Activated T-cell treated with anti-CD3 and anti-CD28 coated beads, Interleukin-2, amount 50 U/mL, for 24 hours (primary cell): ENCODE measurements around the gene SHISA7.

ENCODE experiments used
- DNase-seq: peaks from one replicate; pipeline ENCODE4 v3.0.0-alpha.2; 2020
- H3K27ac Mint-ChIP-seq: 2 replicates; pipeline ENCODE4 v1.8.0; 2020; ENCODE audit warnings: mild to moderate bottlenecking, mixed read lengths
- H3K27me3 Mint-ChIP-seq: 2 replicates; pipeline ENCODE4 v1.8.0; 2020; ENCODE audit warnings: mixed read lengths
- H3K36me3 Mint-ChIP-seq: 2 replicates; pipeline ENCODE4 v1.8.0; 2020; ENCODE audit warnings: low read depth, mixed read lengths
- H3K4me1 Mint-ChIP-seq: 2 replicates; pipeline ENCODE4 v1.8.0; 2020; ENCODE audit warnings: low read depth, mixed read lengths
- H3K4me3 Mint-ChIP-seq: 2 replicates; pipeline ENCODE4 v1.8.0; 2020; ENCODE audit warnings: mild to moderate bottlenecking, moderate library complexity, mixed read lengths
- H3K9me3 Mint-ChIP-seq: 2 replicates; pipeline ENCODE4 v1.8.0; 2020; ENCODE audit warnings: mixed read lengths

Gene SHISA7

GRCh38 chr19:55461259-55461973 is 18.3 kb upstream of the SHISA7 start, which contains the start of gene ISOC2:
Gene ISOC2, minus strand, starts transcription at chr19:55461642. Its CDS starts 5,156 bp downstream, at chr19:55456486.
- Mint-ChIP-seq H3K27ac (peak within 1 kb of the TSS; percentile 92), H3K27me3 (no peaks in the 10 kb centered on the region)

GRCh38 chr19:55460670-55461258 is 17.7 kb upstream of the SHISA7 start:
- Mint-ChIP-seq H3K36me3 (peaks cover 5% of the 10 kb centered on the region), H3K9me3 (no peaks in the 10 kb centered on the region), H3K4me1 (peaks cover 22% of the 10 kb centered on the region), H3K4me3 (peak overlapping the region; percentile 83), H3K27me3 (no peaks in the 10 kb centered on the region), H3K27ac (peak overlapping the region; percentile 92)
- DNase-seq = peak; percentile 63

More at GRCh38 chr19:55461259-55461973, 18.3 kb upstream of the SHISA7 start, which contains the start of gene ISOC2:
- peak within 1 kb of the TSS; percentile 83 for H3K4me3 Mint-ChIP-seq
- H3K4me1 Mint-ChIP-seq = peaks cover 22% of the 10 kb centered on the region
- H3K9me3 Mint-ChIP-seq = no peaks in the 10 kb centered on the region
- H3K36me3 Mint-ChIP-seq = peaks cover 2% of the 10 kb centered on the region
- DNase-seq = peak; percentile 100

GRCh38 chr19:55459950-55460657 is 17.0 kb upstream of the SHISA7 start:
- Mint-ChIP-seq H3K4me1 (peaks cover 22% of the 10 kb centered on the region), H3K27ac (peak overlapping the region; percentile 92)

GRCh38 chr19:55459551-55459949 is 16.4 kb upstream of the SHISA7 start:
- Mint-ChIP-seq H3K36me3 (peaks cover 15% of the 10 kb centered on the region), H3K27ac (no peak overlapping the region), H3K9me3 (no peaks in the 10 kb centered on the region), H3K4me3 (no peak overlapping the region), H3K27me3 (no peaks in the 10 kb centered on the region), H3K4me1 (peaks cover 22% of the 10 kb centered on the region)
- no peak for DNase-seq

More at GRCh38 chr19:55459950-55460657, 17.0 kb upstream of the SHISA7 start:
- peak overlapping the region; percentile 83 for H3K4me3 Mint-ChIP-seq
- H3K9me3 Mint-ChIP-seq = no peaks in the 10 kb centered on the region
- H3K36me3 Mint-ChIP-seq = peaks cover 12% of the 10 kb centered on the region
- no peak for DNase-seq
- no peaks in the 10 kb centered on the region for H3K27me3 Mint-ChIP-seq

- H3K27me3 Mint-ChIP-seq = peaks cover 12% of the 10 kb centered on the region
- no peak overlapping the region for H3K27ac Mint-ChIP-seq
- no peaks in the 10 kb centered on the region for H3K9me3 Mint-ChIP-seq
- no peak for DNase-seq
- no peak overlapping the region for H3K4me3 Mint-ChIP-seq
- H3K36me3 Mint-ChIP-seq = peaks cover 25% of the 10 kb centered on the region
- H3K4me1 Mint-ChIP-seq = peaks cover 26% of the 10 kb centered on the region
Observed at GRCh38 chr19:55457683-55458457, 14.8 kb upstream of the SHISA7 start.

GRCh38 chr19:55456347-55456746 is 13.2 kb upstream of the SHISA7 start:
- DNase-seq = no peak
- Mint-ChIP-seq H3K4me1 (peaks cover 22% of the 10 kb centered on the region), H3K4me3 (no peak overlapping the region), H3K27ac (no peak overlapping the region), H3K27me3 (peaks cover 20% of the 10 kb centered on the region), H3K9me3 (no peaks in the 10 kb centered on the region), H3K36me3 (peaks cover 25% of the 10 kb centered on the region)

GRCh38 chr19:55455576-55456235 is 12.6 kb upstream of the SHISA7 start:
- peaks cover 24% of the 10 kb centered on the region for H3K27me3 Mint-ChIP-seq

GRCh38 chr19:55454787-55455243 is 11.7 kb upstream of the SHISA7 start:
- H3K4me1 Mint-ChIP-seq = peaks cover 10% of the 10 kb centered on the region
- no peak overlapping the region for H3K4me3 Mint-ChIP-seq
- H3K27ac Mint-ChIP-seq = no peak overlapping the region
- peaks cover 25% of the 10 kb centered on the region for H3K36me3 Mint-ChIP-seq
- H3K9me3 Mint-ChIP-seq = no peaks in the 10 kb centered on the region
- DNase-seq = peak; percentile 61
- peaks cover 27% of the 10 kb centered on the region for H3K27me3 Mint-ChIP-seq

More at GRCh38 chr19:55455576-55456235, 12.6 kb upstream of the SHISA7 start:
- Mint-ChIP-seq H3K4me1 (peaks cover 18% of the 10 kb centered on the region), H3K27ac (no peak overlapping the region), H3K36me3 (peaks cover 25% of the 10 kb centered on the region), H3K9me3 (no peaks in the 10 kb centered on the region), H3K4me3 (no peak overlapping the region)
- no peak for DNase-seq

- DNase-seq = no peak
- Mint-ChIP-seq H3K27ac (no peak overlapping the region), H3K36me3 (peaks cover 25% of the 10 kb centered on the region), H3K4me1 (peaks cover 10% of the 10 kb centered on the region), H3K4me3 (no peak overlapping the region), H3K27me3 (peaks cover 27% of the 10 kb centered on the region), H3K9me3 (no peaks in the 10 kb centered on the region)
Observed at GRCh38 chr19:55453511-55454260, 10.6 kb upstream of the SHISA7 start.

- H3K4me1 Mint-ChIP-seq = peaks cover 10% of the 10 kb centered on the region
- peak; percentile 58 for DNase-seq
- no peaks in the 10 kb centered on the region for H3K9me3 Mint-ChIP-seq
- peaks cover 25% of the 10 kb centered on the region for H3K36me3 Mint-ChIP-seq
- H3K27ac Mint-ChIP-seq = no peak overlapping the region
- peaks cover 27% of the 10 kb centered on the region for H3K27me3 Mint-ChIP-seq
- peak overlapping the region; percentile 20 for H3K4me3 Mint-ChIP-seq
Observed at GRCh38 chr19:55452749-55453346, 9.7 kb upstream of the SHISA7 start.

- Mint-ChIP-seq H3K4me1 (peaks cover 10% of the 10 kb centered on the region), H3K27me3 (peaks cover 27% of the 10 kb centered on the region), H3K9me3 (no peaks in the 10 kb centered on the region), H3K27ac (no peak overlapping the region), H3K4me3 (peak overlapping the region; percentile 3), H3K36me3 (peaks cover 25% of the 10 kb centered on the region)
- no peak for DNase-seq
Observed at GRCh38 chr19:55451965-55452748, 9.1 kb upstream of the SHISA7 start.

GRCh38 chr19:55451163-55451964 is 8.3 kb upstream of the SHISA7 start:
- Mint-ChIP-seq H3K4me1 (peaks cover 10% of the 10 kb centered on the region), H3K27ac (no peak overlapping the region), H3K36me3 (peaks cover 23% of the 10 kb centered on the region), H3K27me3 (peaks cover 28% of the 10 kb centered on the region), H3K9me3 (no peaks in the 10 kb centered on the region), H3K4me3 (peak overlapping the region; percentile 57)
- no peak for DNase-seq
